Tibial nerve (tissue), 4 donors: ENCODE results near the gene RHOC. TPM values are rescaled to one million over a fixed set of nuclear protein-coding genes. Genes with fewer than 3 reads are reported as not detected.

ENCODE experiments used
- DNase-seq, 2 donors: peaks; one replicate each; pipeline ENCODE4 v3.0.0-alpha.2; 2019; ENCODE audit warnings: low spot score in 2 of 2
- H3K27ac ChIP-seq, 4 donors: fragments of 200-600 bp; sonication (generic) in 3 of 4; one replicate each; pipeline ENCODE4 v1.5.1; 2017 to 2019; ENCODE audit warnings: mild to moderate bottlenecking in 1 of 4
- H3K27me3 ChIP-seq, 2 donors: fragments of 200-600 bp; sonication (generic) in 1 of 2; one replicate each; pipeline versions ENCODE4 v1.5.1 to v1.6.0; 2017 to 2019
- H3K36me3 ChIP-seq, 3 donors: fragments of 200-600 bp; sonication (generic); one replicate each; pipeline ENCODE4 v1.5.1; 2018 to 2019
- H3K4me1 ChIP-seq, 4 donors: fragments of 200-600 bp; sonication (generic) in 3 of 4; one replicate each; pipeline ENCODE4 v1.5.1; 2017 to 2019
- H3K4me3 ChIP-seq, 4 donors: fragments of 200-600 bp; sonication (generic) in 3 of 4; one replicate each; pipeline ENCODE4 v1.5.1; 2017 to 2019; ENCODE audit warnings: mild to moderate bottlenecking in 1 of 4, moderate library complexity in 1 of 4
- H3K9me3 ChIP-seq, 4 donors: fragments of 200-600 bp; sonication (generic) in 3 of 4; one replicate each; pipeline ENCODE4 v1.5.1; 2017 to 2019
- EP300 ChIP-seq, 2 donors: sonication (generic); formaldehyde crosslinking; IDR thresholded peaks; one replicate each; pipeline ENCODE4 v1.6.1; 2017; ENCODE audit warnings: antibody characterized with exemption in 2 of 2, mild to moderate bottlenecking in 1 of 2
- POLR2A ChIP-seq, 2 donors: fragments of 450-650 bp; IDR thresholded peaks; one replicate each; pipeline ENCODE4 v1.6.1; 2017; ENCODE audit warnings: antibody characterized with exemption in 2 of 2, mild to moderate bottlenecking in 2 of 2, moderate library complexity in 2 of 2
- WGBS, 2 donors: methylation state at CpG; one replicate each; pipeline ENCODE4 v1.1.5; 2018; 5-methylcytosine and 5-hydroxymethylcytosine counted together
- total RNA-seq, 4 donors: library from RNA; depleted of rRNA; stranded (reverse); fragments of >200 nt; gene quantifications; one replicate each; pipeline ENCODE4 v1.1.0, GENCODE V29; 2016
- TF ChIP-seq, protein P1 (sequence below), 5 experiments: fragments of 200-600 bp in 3 of 5; fragments of 450-650 bp in 2 of 5; sonication (generic) in 3 of 5; IDR thresholded peaks; one replicate each; pipeline ENCODE4 v1.5.1; 2016 to 2019; ENCODE audit warnings: antibody characterized with exemption in 5 of 5, mild to moderate bottlenecking in 3 of 5, moderate library complexity in 2 of 5

RHOC gene
- total RNA-seq, 4 donors from 2014 or later, result 225 to 297 (median 293) TPM

DNA sequence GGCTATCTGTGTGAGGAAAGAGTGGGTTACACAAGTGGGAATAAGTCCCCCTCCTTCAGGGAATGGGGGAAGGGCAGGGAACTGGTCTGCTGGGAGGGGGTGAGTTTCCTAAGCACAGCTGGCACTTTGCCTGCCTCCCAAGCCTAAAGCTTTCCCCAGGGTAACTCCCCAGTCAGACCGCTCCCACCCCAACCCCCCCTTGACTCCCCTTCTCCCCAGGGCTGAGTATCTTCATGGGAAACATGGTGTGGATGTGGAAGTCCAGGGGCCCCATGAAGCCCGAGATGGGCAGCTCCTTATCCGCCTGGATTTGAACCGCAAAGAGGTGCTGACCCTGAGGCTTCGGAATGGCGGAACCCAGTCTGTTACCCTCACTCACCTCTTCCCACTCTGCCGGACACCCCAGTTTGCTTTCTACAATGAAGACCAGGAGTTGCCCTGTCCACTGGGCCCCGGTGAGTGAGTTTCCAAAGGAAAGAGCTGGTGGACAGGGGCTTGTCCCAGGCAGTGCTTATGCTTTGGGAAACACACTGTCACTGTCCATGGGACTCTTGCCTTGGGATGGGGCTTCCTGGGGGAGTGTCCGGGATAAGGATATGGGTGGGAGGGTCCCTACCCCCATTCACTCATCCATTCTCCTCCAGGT lies 17.6 kb downstream of the RHOC start:
- no peak overlapping the region for H3K4me3 ChIP-seq
- peaks cover 0 to 51% (median 6%) of the 10 kb centered on the region in 3 donors for H3K36me3 ChIP-seq
- no peak for DNase-seq
- peaks cover 0 to 28% (median 11%) of the 10 kb centered on the region in 4 donors for H3K4me1 ChIP-seq
- peak overlapping the region; percentile 29 to 86 (median 72) for H3K27ac ChIP-seq
- TF ChIP-seq, protein P1, sequence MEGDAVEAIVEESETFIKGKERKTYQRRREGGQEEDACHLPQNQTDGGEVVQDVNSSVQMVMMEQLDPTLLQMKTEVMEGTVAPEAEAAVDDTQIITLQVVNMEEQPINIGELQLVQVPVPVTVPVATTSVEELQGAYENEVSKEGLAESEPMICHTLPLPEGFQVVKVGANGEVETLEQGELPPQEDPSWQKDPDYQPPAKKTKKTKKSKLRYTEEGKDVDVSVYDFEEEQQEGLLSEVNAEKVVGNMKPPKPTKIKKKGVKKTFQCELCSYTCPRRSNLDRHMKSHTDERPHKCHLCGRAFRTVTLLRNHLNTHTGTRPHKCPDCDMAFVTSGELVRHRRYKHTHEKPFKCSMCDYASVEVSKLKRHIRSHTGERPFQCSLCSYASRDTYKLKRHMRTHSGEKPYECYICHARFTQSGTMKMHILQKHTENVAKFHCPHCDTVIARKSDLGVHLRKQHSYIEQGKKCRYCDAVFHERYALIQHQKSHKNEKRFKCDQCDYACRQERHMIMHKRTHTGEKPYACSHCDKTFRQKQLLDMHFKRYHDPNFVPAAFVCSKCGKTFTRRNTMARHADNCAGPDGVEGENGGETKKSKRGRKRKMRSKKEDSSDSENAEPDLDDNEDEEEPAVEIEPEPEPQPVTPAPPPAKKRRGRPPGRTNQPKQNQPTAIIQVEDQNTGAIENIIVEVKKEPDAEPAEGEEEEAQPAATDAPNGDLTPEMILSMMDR (IDR thresholded peaks at IDR 0.05), result no peak
- no peak for TF ChIP-seq POLR2A (IDR thresholded peaks at IDR 0.05)
- no peak for TF ChIP-seq EP300 (IDR thresholded peaks at IDR 0.05)
- no peaks in the 10 kb centered on the region for H3K9me3 ChIP-seq
- no peaks in the 10 kb centered on the region for H3K27me3 ChIP-seq
- 63 to 85% methylated on average over 9 of the region's 9 CpGs for WGBS, 2 donors

DNA sequence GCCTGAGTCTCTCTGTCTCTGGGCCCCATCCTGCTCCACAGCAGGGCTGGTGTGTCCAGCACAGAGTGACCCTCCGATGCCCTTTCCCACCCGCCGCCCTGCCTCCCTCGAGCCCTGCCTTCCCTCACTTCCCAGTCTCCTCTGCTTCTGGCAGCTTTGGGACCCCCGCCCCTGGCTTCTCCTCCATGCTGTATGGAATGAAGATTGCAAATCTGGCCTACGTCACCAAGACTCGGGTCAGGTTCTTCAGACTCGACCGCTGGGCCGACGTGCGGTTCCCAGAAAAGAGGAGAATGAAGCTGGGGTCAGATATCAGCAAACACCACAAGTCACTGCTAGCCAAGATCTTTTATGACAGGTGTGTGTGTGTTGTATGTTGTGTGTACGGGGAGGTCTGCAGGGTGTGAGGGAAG lies 18.1 kb downstream of the RHOC start:
- Histone ChIP-seq H3K4me1 (peaks cover 0 to 26% (median 11%) of the 10 kb centered on the region in 4 donors), H3K4me3 (no peak overlapping the region), H3K9me3 (no peaks in the 10 kb centered on the region), H3K27me3 (no peaks in the 10 kb centered on the region), H3K36me3 (peaks cover 0 to 46% (median 6%) of the 10 kb centered on the region in 3 donors), H3K27ac (peak overlapping the region; percentile 29 to 86 (median 72))
- no peak for DNase-seq
- WGBS, 2 donors, result 31 to 35% methylated on average over 13 of the region's 13 CpGs
- TF ChIP-seq, protein P1 (IDR thresholded peaks at IDR 0.05), result no peak

DNA sequence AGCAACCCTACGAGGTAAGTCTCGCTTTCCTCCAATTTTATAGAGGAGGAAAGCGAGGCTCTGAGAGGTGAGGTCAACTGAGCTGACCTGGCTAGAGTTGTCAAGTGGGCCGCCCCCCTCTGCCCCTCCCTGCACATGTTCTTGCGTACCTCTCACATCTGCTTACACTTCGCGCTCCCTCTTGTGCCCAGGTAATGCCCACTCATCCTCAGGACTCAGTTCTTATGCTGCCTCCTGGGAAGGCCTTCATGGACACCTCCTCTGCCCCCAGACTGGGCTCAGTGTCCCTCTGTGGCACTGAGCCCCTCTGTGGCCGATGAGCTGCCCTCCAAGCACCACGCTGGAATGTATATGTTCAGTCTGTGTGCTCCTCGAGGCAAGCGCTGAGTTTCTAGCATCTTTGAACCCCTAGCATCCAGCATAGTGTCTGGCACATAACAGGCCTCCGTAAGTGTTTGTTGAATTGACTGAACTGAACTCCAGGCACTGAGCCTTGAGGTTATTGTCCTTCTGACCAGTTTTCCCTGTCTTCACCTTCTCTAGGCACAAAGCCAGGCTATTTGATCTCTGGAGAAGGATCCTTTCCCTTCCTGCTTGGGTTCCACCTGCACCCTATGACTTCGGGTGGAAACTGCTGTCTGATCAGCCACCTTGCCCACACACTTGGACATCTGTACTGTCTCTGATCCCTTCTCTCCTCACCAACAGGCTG lies 19.0 kb downstream of the RHOC start:
- WGBS, 2 donors, result 73 to 75% methylated on average over 13 of the region's 13 CpGs
- TF ChIP-seq, protein P1 (IDR thresholded peaks at IDR 0.05), result no peak
- TF ChIP-seq POLR2A (IDR thresholded peaks at IDR 0.05) (no peak), EP300 (IDR thresholded peaks at IDR 0.05) (no peak)
- Histone ChIP-seq H3K9me3 (no peaks in the 10 kb centered on the region), H3K4me1 (peaks cover 0 to 26% (median 11%) of the 10 kb centered on the region in 4 donors), H3K27me3 (no peaks in the 10 kb centered on the region), H3K4me3 (no peak overlapping the region), H3K36me3 (peaks cover 0 to 37% (median 5%) of the 10 kb centered on the region in 3 donors), H3K27ac (peak overlapping the region; percentile 29 to 86 (median 72))
- no peak for DNase-seq

DNA sequence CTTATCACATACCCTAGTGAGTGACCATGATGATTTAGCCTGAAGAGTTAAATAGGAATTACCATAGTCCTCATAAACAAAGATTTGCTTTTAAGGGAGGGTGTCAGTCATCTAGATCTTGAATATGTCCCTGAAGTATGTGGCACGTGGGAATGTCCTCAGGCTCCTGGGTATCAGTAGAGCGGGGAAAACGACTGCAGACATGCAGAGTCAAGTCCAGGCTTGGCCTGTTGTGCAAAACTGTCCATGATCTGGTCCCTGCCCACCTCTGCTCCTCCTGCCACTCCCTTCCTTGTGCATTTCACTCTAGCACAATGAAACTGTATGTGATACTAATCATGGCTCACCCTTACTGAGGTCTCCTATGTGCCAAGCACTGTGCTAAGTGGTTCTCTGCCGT lies 19.6 kb downstream of the RHOC start:
- WGBS, 2 donors, result 70 to 77% methylated on average over 4 of the region's 4 CpGs
- Histone ChIP-seq H3K27ac (peak overlapping the region in 2 of 4 donors; percentile 84 to 86), H3K4me1 (peaks cover 0 to 26% (median 11%) of the 10 kb centered on the region in 4 donors), H3K4me3 (no peak overlapping the region), H3K36me3 (peaks cover 0 to 32% (median 0%) of the 10 kb centered on the region in 3 donors), H3K27me3 (no peaks in the 10 kb centered on the region), H3K9me3 (no peaks in the 10 kb centered on the region)
- DNase-seq, result no peak
- TF ChIP-seq, protein P1 (IDR thresholded peaks at IDR 0.05), result no peak
- TF ChIP-seq POLR2A (IDR thresholded peaks at IDR 0.05) (no peak), EP300 (IDR thresholded peaks at IDR 0.05) (no peak)

DNA sequence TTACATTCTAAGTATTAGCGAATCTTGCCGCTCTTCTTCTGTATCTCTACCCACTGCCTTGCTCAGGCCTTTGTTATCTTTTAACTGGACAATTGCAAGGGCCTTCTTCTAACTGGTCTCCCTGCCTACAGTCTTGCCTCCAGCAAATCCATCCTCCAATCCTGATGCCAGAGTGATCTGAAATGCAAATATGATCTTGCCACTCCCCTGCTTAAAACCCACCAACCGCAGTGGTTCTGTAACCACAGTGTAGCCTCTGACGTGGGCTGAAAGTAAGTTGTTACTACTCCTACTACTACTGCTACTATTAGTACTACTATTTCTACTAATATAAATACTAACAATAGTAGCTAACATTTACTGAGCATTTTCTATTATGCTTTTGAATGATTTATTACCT lies 20.1 kb downstream of the RHOC start:
- TF ChIP-seq, protein P1 (IDR thresholded peaks at IDR 0.05), result no peak
- 76 to 84% methylated on average over 4 of the region's 4 CpGs for WGBS, 2 donors
- H3K27ac ChIP-seq, result peak overlapping the region in 1 of 4 donors; percentile 17
- peaks cover 0 to 26% (median 0%) of the 10 kb centered on the region in 3 donors for H3K36me3 ChIP-seq
- DNase-seq, result no peak
- no peaks in the 10 kb centered on the region for H3K27me3 ChIP-seq
- no peak overlapping the region for H3K4me3 ChIP-seq
- no peaks in the 10 kb centered on the region for H3K9me3 ChIP-seq
- H3K4me1 ChIP-seq, result peaks cover 0 to 26% (median 11%) of the 10 kb centered on the region in 4 donors
